ENCODE results near the gene PAK1.

DNA sequence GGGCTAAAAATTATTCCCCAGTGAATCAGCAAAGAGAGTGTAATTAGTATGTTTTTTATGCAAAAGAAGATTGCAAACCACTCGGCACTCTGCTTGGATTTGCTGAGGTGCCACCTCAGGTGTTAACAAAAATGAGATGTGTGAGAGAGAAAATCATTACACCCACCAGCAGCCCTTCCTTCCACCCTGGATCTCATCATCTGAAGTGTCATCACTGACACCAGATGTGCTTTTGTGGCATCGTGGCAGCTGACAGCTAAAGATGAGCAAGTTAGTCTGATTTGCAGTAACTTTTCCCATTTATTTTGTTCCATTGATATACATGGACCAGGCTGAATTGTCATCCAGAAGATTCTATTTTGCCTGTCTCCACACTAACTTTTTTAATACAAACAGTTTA is 44.6 kb upstream of the PAK1 start:
- TF ChIP-seq CTCF (IDR thresholded peaks at IDR 0.05; ENCODE audit: insufficient read depth, low read depth, low read length) (no peak), EZH2 (IDR thresholded peaks at IDR 0.05; ENCODE audit: insufficient read depth, low read length) (no peak)
